B cell (primary cell): ENCODE data around the gene KIAA1191. TPM values are rescaled to one million over a fixed set of nuclear protein-coding genes. Genes with fewer than 3 reads are reported as not detected.

Experiments used
- ATAC-seq: fragments of 200-7000 bp; cut with Tn5 transposase; one replicate; pipeline ENCODE4 v1.10.0; 2021; ENCODE audit warnings: low read depth, mild to moderate bottlenecking, moderate number of reproducible peaks, moderate library complexity
- CTCF ChIA-PET: fragments of 350-600 bp; sonication (Branson Sonifier 250); formaldehyde crosslinking; loops from one replicate; lab custom pipeline; 2021; ENCODE audit warnings: antibody characterized with exemption, inconsistent platforms; lab: Charles Lee
- POLR2A ChIA-PET: fragments of 350-600 bp; sonication (Branson Sonifier 250); formaldehyde crosslinking; loops from one replicate; lab custom pipeline; 2021; ENCODE audit warnings: antibody characterized with exemption; lab: Charles Lee
- DNase-seq: peaks from one replicate; pipeline ENCODE4 v3.0.0; 2013
- H2AFZ ChIP-seq: 2 replicates; pipeline ENCODE4 v1.6.1; 2012; ENCODE audit warnings: mild to moderate bottlenecking, low read depth, low read length; ENCODE audit not compliant: insufficient read depth, poor library complexity, severe bottlenecking
- H3K27ac ChIP-seq, 2 donors: 1 replicate in 1 of 2; 2 replicates in 1 of 2; pipeline ENCODE4 v1.5.1; 2012 to 2013; ENCODE audit warnings: low read length in 2 of 2, mild to moderate bottlenecking in 2 of 2, moderate library complexity in 1 of 2
- H3K27me3 ChIP-seq, 4 experiments: fragments of 200-600 bp in 1 of 4; sonication (generic) in 1 of 4; replicated peaks in 1 of 4; 1 replicate in 2 of 4; 2 replicates in 2 of 4; pipeline versions ENCODE4 v1.6.1 to v1.7.0; 2013 to 2016; ENCODE audit warnings: low read length in 3 of 4, mild to moderate bottlenecking in 2 of 4, mixed read lengths in 1 of 4, moderate library complexity in 1 of 4; ENCODE audit not compliant: insufficient read depth in 4 of 4, control insufficient read depth in 3 of 4; ENCODE audit errors: control extremely low read depth in 1 of 4
- H3K36me3 ChIP-seq, 2 experiments: replicated peaks in 1 of 2; 1 replicate in 1 of 2; 2 replicates in 1 of 2; pipeline versions ENCODE4 v1.6.1 to v1.7.1; 2013; ENCODE audit warnings: low read length in 1 of 2; ENCODE audit not compliant: insufficient read depth in 2 of 2, control insufficient read depth in 1 of 2; ENCODE audit errors: control extremely low read depth in 1 of 2, extremely low read depth in 1 of 2
- H3K4me1 ChIP-seq, 2 donors: fragments of 200-600 bp in 1 of 2; sonication (generic) in 1 of 2; 1 replicate in 1 of 2; 2 replicates in 1 of 2; pipeline versions ENCODE4 v1.5.1 to v1.6.1; 2013 to 2017; ENCODE audit warnings: low read length in 2 of 2; ENCODE audit not compliant: control insufficient read depth in 2 of 2, insufficient read depth in 2 of 2
- H3K4me2 ChIP-seq: replicated peaks from 2 replicates; pipeline ENCODE3; 2012; ENCODE audit warnings: mild to moderate bottlenecking, low read depth, low read length; ENCODE audit not compliant: poor library complexity, severe bottlenecking
- H3K4me3 ChIP-seq, 5 experiments: fragments of 200-600 bp in 1 of 5; sonication (generic) in 1 of 5; 1 replicate in 3 of 5; 2 replicates in 2 of 5; pipeline versions ENCODE4 v1.5.1 to v1.7.0; 2011 to 2016; ENCODE audit warnings: low read length in 4 of 5, mild to moderate bottlenecking in 4 of 5, low read depth in 2 of 5, control low read depth in 1 of 5, moderate library complexity in 1 of 5; ENCODE audit not compliant: insufficient read depth in 1 of 5; ENCODE audit errors: control extremely low read depth in 1 of 5, extremely low read depth in 1 of 5
- H3K79me2 ChIP-seq: fragments of 200-600 bp; sonication (generic); one replicate; pipeline ENCODE4 v1.6.0; 2016; ENCODE audit warnings: low read length; ENCODE audit not compliant: control insufficient read depth, insufficient read depth
- H3K9ac ChIP-seq: fragments of 200-600 bp; sonication (generic); 2 replicates; pipeline ENCODE4 v1.6.1; 2017; ENCODE audit warnings: mild to moderate bottlenecking, low read length, moderate library complexity
- H3K9me3 ChIP-seq, 3 donors: one replicate each; pipeline versions ENCODE4 v1.6.1 to v1.7.1; 2013; ENCODE audit warnings: low read length in 2 of 3; ENCODE audit not compliant: control insufficient read depth in 2 of 3, insufficient read depth in 1 of 3; ENCODE audit errors: control extremely low read depth in 1 of 3
- H4K20me1 ChIP-seq: 2 replicates; pipeline ENCODE4 v1.6.0; 2012; ENCODE audit warnings: mild to moderate bottlenecking, low read length; ENCODE audit not compliant: insufficient read depth, control insufficient read depth, poor library complexity, severe bottlenecking
- H3K27ac Mint-ChIP-seq: one replicate; pipeline ENCODE4 v1.8.0; 2021; ENCODE audit warnings: mixed read lengths
- H3K27me3 Mint-ChIP-seq: one replicate; pipeline ENCODE4 v1.8.0; 2021; ENCODE audit warnings: mixed read lengths
- H3K4me1 Mint-ChIP-seq: one replicate; pipeline ENCODE4 v1.8.0; 2021; ENCODE audit warnings: mixed read lengths
- H3K4me3 Mint-ChIP-seq: one replicate; pipeline ENCODE4 v1.8.0; 2021; ENCODE audit warnings: mixed read lengths
- H3K9me3 Mint-ChIP-seq: one replicate; pipeline ENCODE4 v1.8.0; 2022; ENCODE audit warnings: mixed read lengths; ENCODE audit not compliant: insufficient read depth
- EZH2 ChIP-seq: IDR thresholded peaks from 2 replicates; pipeline ENCODE4 v1.6.1; 2012; ENCODE audit warnings: borderline replicate concordance, low read depth, mild to moderate bottlenecking, moderate library complexity, low read length; ENCODE audit not compliant: insufficient read depth, poor library complexity, severe bottlenecking
- WGBS: methylation state at CpG from one replicate; pipeline ENCODE4 v1.1.5; 2013; ENCODE audit warnings: missing lambda C conversion rate; ENCODE audit not compliant: insufficient coverage; 5-methylcytosine and 5-hydroxymethylcytosine counted together
- intact Hi-C: fragments of 100-400 bp; cut with micrococcal nuclease; formaldehyde crosslinking; loops from one replicate; pipeline ENCODE4 v1.10.0; 2022
- polyA plus RNA-seq: library from polyadenylated mRNA; depleted of rRNA; stranded (reverse); fragments of >200 nt; gene quantifications from 2 replicates; pipeline ENCODE4 v1.2.3, GENCODE V29; 2012
- total RNA-seq, 2 donors: library from RNA; stranded (reverse); fragments of 120-200 nt in 1 of 2; gene quantifications; 1 replicate in 1 of 2; 2 replicates in 1 of 2; pipeline versions ENCODE4 v1.2.3 to v1.2.4, GENCODE V29; 2013 to 2022
- TF ChIP-seq, protein P1 (sequence below): fragments of 200-600 bp; IDR thresholded peaks from one replicate; pipeline ENCODE4 v1.8.0; 2022; ENCODE audit warnings: antibody characterized with exemption, mild to moderate bottlenecking

Gene KIAA1191
- total and polyA plus RNA-seq, 2 donors (not counting 1 experiment from before 2014, with no cell fraction given): 61.2 to 82.9 TPM

DNA sequence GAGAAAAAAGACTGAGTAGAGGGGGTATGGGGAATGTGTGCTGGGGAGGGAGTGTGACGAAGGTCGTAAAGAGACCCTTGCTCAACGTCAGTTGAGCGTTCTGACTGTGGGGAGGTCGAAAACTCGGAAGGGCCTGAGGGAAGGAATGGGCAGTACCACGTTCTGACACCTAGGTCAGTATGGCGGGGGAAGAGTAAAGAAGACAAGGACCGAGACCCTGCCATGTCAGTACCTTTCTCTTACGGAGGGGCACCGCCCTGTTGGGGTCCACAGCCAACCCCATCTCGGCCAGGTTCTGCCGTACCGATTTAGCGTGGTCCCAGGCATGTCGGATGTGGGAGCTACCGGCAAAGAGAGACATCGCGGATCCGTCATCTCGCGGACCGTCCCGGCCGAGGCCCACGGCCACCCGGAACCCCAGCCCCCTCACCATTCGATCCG is 26.5 kb upstream of the KIAA1191 start:
- POLR2A ChIA-PET: interaction anchor here (0.6 to 2.2 kb wide), 5 partner anchors 21 to 149 kb away, joined by 3 to 16 read pairs (median 7); partner anchors contain the start of genes CLTB, FAF2, KIAA1191 and RNF44
- Histone ChIP-seq H3K27ac (peak overlapping the region; percentile 90 to 93), H3K79me2 (peaks cover 45% of the 10 kb centered on the region), H3K9ac (peak overlapping the region; percentile 96), H3K4me2 (peak overlapping the region; percentile 89), H3K36me3 (peaks cover 2 to 42% of the 10 kb centered on the region in 2 experiments), H3K27me3 (no peaks in the 10 kb centered on the region), H3K9me3 (no peaks in the 10 kb centered on the region), H3K4me1 (peaks cover 19 to 29% of the 10 kb centered on the region in 2 donors), H3K4me3 (peak overlapping the region; percentile 69 to 98 (median 93)), H2AFZ (peak overlapping the region; percentile 96), H4K20me1 (peaks cover 9% of the 10 kb centered on the region)
- H3K4me1 Mint-ChIP-seq: peaks cover 26% of the 10 kb centered on the region
- TF ChIP-seq, protein P1, sequence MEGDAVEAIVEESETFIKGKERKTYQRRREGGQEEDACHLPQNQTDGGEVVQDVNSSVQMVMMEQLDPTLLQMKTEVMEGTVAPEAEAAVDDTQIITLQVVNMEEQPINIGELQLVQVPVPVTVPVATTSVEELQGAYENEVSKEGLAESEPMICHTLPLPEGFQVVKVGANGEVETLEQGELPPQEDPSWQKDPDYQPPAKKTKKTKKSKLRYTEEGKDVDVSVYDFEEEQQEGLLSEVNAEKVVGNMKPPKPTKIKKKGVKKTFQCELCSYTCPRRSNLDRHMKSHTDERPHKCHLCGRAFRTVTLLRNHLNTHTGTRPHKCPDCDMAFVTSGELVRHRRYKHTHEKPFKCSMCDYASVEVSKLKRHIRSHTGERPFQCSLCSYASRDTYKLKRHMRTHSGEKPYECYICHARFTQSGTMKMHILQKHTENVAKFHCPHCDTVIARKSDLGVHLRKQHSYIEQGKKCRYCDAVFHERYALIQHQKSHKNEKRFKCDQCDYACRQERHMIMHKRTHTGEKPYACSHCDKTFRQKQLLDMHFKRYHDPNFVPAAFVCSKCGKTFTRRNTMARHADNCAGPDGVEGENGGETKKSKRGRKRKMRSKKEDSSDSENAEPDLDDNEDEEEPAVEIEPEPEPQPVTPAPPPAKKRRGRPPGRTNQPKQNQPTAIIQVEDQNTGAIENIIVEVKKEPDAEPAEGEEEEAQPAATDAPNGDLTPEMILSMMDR: no peak
- no peak for TF ChIP-seq EZH2
- DNase-seq (no peak), ATAC-seq (no peak)
- CTCF ChIA-PET: interaction anchor here (1.5 kb wide), 1 partner anchor 156 kb away, joined by 4 read pairs; no protein-coding TSS in a partner anchor
- H3K9me3 Mint-ChIP-seq: no peaks in the 10 kb centered on the region
- H3K27ac Mint-ChIP-seq: peak overlapping the region; percentile 100
- under 1% methylated on average over 29 of the region's 29 CpGs for WGBS
- intact Hi-C loops: loop anchor here (1.0 to 10.0 kb wide), 6 partner anchors 15 to 619 kb away; partner anchors contain the start of genes CLTB, FAF2, SIMC1 and UIMC1
- peak overlapping the region; percentile 100 for H3K4me3 Mint-ChIP-seq
- no peaks in the 10 kb centered on the region for H3K27me3 Mint-ChIP-seq

DNA sequence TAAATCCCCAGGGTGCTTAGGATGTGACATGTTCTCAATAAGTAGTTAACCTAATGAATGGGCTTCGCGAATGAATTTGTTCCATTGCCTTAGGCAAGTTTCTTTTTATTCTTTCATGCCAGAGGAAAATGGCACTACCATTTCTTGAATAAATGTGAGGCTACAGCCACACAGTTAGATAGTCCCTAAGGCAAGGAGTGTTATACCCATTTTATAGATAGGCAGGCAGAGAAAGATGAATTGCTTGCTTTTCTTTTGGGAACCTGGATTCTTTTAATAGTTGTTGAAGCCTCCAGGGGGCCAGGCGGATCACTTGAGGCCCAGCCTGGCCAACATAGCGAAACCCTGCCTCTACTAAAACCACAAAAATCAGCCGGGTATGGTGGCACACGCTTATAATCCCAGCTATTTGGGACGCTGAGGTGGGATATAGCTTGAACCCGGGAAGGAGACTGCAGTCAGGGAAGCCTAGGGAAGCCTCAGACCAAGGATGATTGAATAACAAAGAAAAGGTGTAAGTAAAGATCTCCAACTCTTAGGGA is 25.9 kb upstream of the KIAA1191 start:
- Histone ChIP-seq H3K27ac (no peak overlapping the region), H3K9me3 (no peaks in the 10 kb centered on the region), H3K4me3 (peak overlapping the region; percentile 69 to 98 (median 93)), H3K79me2 (peaks cover 40% of the 10 kb centered on the region), H2AFZ (peak overlapping the region; percentile 96), H3K36me3 (peaks cover 3 to 47% of the 10 kb centered on the region in 2 experiments), H3K4me1 (peaks cover 19 to 29% of the 10 kb centered on the region in 2 donors), H3K27me3 (no peaks in the 10 kb centered on the region), H3K4me2 (peak overlapping the region; percentile 89), H3K9ac (peak overlapping the region; percentile 96), H4K20me1 (peaks cover 9% of the 10 kb centered on the region)
- WGBS: 56% methylated on average over 3 of the region's 8 CpGs
- Mint-ChIP-seq H3K27ac (peak overlapping the region; percentile 100), H3K9me3 (no peaks in the 10 kb centered on the region), H3K4me1 (peaks cover 26% of the 10 kb centered on the region), H3K4me3 (peak overlapping the region; percentile 100), H3K27me3 (no peaks in the 10 kb centered on the region)
- intact Hi-C loops: loop anchor here (5.0 to 10.0 kb wide), 2 partner anchors 153 to 620 kb away; partner anchors contain the start of genes SIMC1 and UIMC1
- DNase-seq: no peak
- CTCF ChIA-PET: no interaction called here
- ATAC-seq: no peak
- TF ChIP-seq, protein P1: no peak
- TF ChIP-seq EZH2: no peak
- POLR2A ChIA-PET: interaction anchor here (0.9 kb wide), 1 partner anchor 61 kb away, joined by 3 read pairs; the partner anchor contains the start of gene FAF2
